AG04449 (cell line): ENCODE data around the gene NSF.
"Not testable (repeated sequence)": the region's sequence is repeated elsewhere in the genome, so short reads cannot be mapped to it uniquely, and the experiment has no call there.

Experiments used
- CTCF ChIA-PET: fragments of 350-600 bp; formaldehyde crosslinking; extraction: SDS; loops from one replicate; lab custom pipeline; 2021; ENCODE audit warnings: antibody characterized with exemption; lab: Yijun Ruan, JAX
- POLR2A ChIA-PET: fragments of 400-600, 350-600 bp; formaldehyde crosslinking; extraction: SDS; loops from one replicate; lab custom pipeline; 2020; ENCODE audit warnings: antibody characterized with exemption, inconsistent platforms; lab: Yijun Ruan, JAX
- DNase-seq: peaks from one replicate; pipeline ENCODE4 v3.0.0-alpha.2; 2010; ENCODE audit warnings: low read depth, low spot score
- H3K4me3 ChIP-seq: 2 replicates; pipeline ENCODE4 v1.5.1; 2011; ENCODE audit warnings: low read depth, mild to moderate bottlenecking, control low read depth, low read length

The NSF gene

GRCh38 chr17:46617121-46617520 is 26.7 kb downstream of the NSF start:
- CTCF ChIA-PET, POLR2A ChIA-PET, H3K4me3 ChIP-seq, DNase-seq: not testable (repeated sequence)

- DNase-seq, H3K4me3 ChIP-seq, POLR2A ChIA-PET, CTCF ChIA-PET: not testable (repeated sequence)
These were observed 28.5 kb downstream of the NSF start for GRCh38 chr17:46618975-46619374.

- H3K4me3 ChIP-seq = not testable (repeated sequence)
These were observed 33.3 kb downstream of the NSF start for GRCh38 chr17:46623790-46624189.

GRCh38 chr17:46624726-46625125 is 34.3 kb downstream of the NSF start:
- DNase-seq, POLR2A ChIA-PET, CTCF ChIA-PET, H3K4me3 ChIP-seq: not testable (repeated sequence)

More at GRCh38 chr17:46623790-46624189, 33.3 kb downstream of the NSF start:
- DNase-seq, POLR2A ChIA-PET, CTCF ChIA-PET: not testable (repeated sequence)

- DNase-seq, POLR2A ChIA-PET, CTCF ChIA-PET, H3K4me3 ChIP-seq: not testable (repeated sequence)
These were observed 37.0 kb downstream of the NSF start for GRCh38 chr17:46627452-46627851.

- DNase-seq, H3K4me3 ChIP-seq, POLR2A ChIA-PET, CTCF ChIA-PET: not testable (repeated sequence)
These were observed 38.4 kb downstream of the NSF start for GRCh38 chr17:46628753-46629436.

GRCh38 chr17:46632146-46632545 is 41.7 kb downstream of the NSF start:
- H3K4me3 ChIP-seq, POLR2A ChIA-PET: not testable (repeated sequence)

GRCh38 chr17:46634844-46635243 is 44.4 kb downstream of the NSF start:
- H3K4me3 ChIP-seq, POLR2A ChIA-PET, CTCF ChIA-PET, DNase-seq: not testable (repeated sequence)

More at GRCh38 chr17:46632146-46632545, 41.7 kb downstream of the NSF start:
- CTCF ChIA-PET, DNase-seq: not testable (repeated sequence)

- H3K4me3 ChIP-seq, CTCF ChIA-PET, DNase-seq, POLR2A ChIA-PET: not testable (repeated sequence)
These were observed 51.6 kb downstream of the NSF start for GRCh38 chr17:46641861-46642656.

- CTCF ChIA-PET, DNase-seq, POLR2A ChIA-PET, H3K4me3 ChIP-seq: not testable (repeated sequence)
These were observed 56.8 kb downstream of the NSF start for GRCh38 chr17:46647251-46647650.

- CTCF ChIA-PET, H3K4me3 ChIP-seq, DNase-seq, POLR2A ChIA-PET: not testable (repeated sequence)
These were observed 57.3 kb downstream of the NSF start for GRCh38 chr17:46647688-46648278.

GRCh38 chr17:46649246-46649645 is 58.8 kb downstream of the NSF start:
- POLR2A ChIA-PET = not testable (repeated sequence)

GRCh38 chr17:46652024-46652643 is 61.7 kb downstream of the NSF start:
- H3K4me3 ChIP-seq, DNase-seq, POLR2A ChIA-PET, CTCF ChIA-PET: not testable (repeated sequence)

More at GRCh38 chr17:46649246-46649645, 58.8 kb downstream of the NSF start:
- DNase-seq, H3K4me3 ChIP-seq, CTCF ChIA-PET: not testable (repeated sequence)

- POLR2A ChIA-PET, CTCF ChIA-PET, H3K4me3 ChIP-seq, DNase-seq: not testable (repeated sequence)
These were observed 67.8 kb downstream of the NSF start for GRCh38 chr17:46658235-46658634.

GRCh38 chr17:46659702-46660101 is 69.2 kb downstream of the NSF start:
- H3K4me3 ChIP-seq, POLR2A ChIA-PET, DNase-seq, CTCF ChIA-PET: not testable (repeated sequence)

GRCh38 chr17:46663123-46663522 is 72.7 kb downstream of the NSF start:
- CTCF ChIA-PET, DNase-seq, H3K4me3 ChIP-seq, POLR2A ChIA-PET: not testable (repeated sequence)
